Fibroblast of lung (primary cell): ENCODE measurements around the gene OSBPL9. TPM values are rescaled to one million over a fixed set of nuclear protein-coding genes. Genes with fewer than 3 reads are reported as not detected.

ENCODE experiments used
- DNase-seq, 2 donors: peaks; one replicate each; pipeline versions ENCODE4 v3.0.0 to v3.0.0-alpha.2; 2010; ENCODE audit warnings: low read depth in 2 of 2
- H2AFZ ChIP-seq: 2 replicates; pipeline ENCODE4 v1.5.1; 2012; ENCODE audit warnings: low read length, control low read depth, inconsistent platforms
- H3K27ac ChIP-seq: 2 replicates; pipeline ENCODE4 v1.5.1; 2011; ENCODE audit warnings: low read length, control low read depth; ENCODE audit not compliant: insufficient read depth
- H3K27me3 ChIP-seq: 2 replicates; pipeline ENCODE4 v1.5.1; 2011; ENCODE audit warnings: mild to moderate bottlenecking, low read length; ENCODE audit not compliant: control insufficient read depth, insufficient read depth
- H3K36me3 ChIP-seq: 2 replicates; pipeline ENCODE4 v1.5.1; 2011; ENCODE audit warnings: low read length; ENCODE audit not compliant: control insufficient read depth, insufficient read depth
- H3K4me1 ChIP-seq: 2 replicates; pipeline ENCODE4 v1.5.1; 2011; ENCODE audit warnings: low read length; ENCODE audit not compliant: control insufficient read depth, insufficient read depth; ENCODE audit errors: extremely low read depth
- H3K4me2 ChIP-seq: 2 replicates; pipeline ENCODE4 v1.5.1; 2011; ENCODE audit warnings: low read length, control low read depth; ENCODE audit not compliant: insufficient read depth; ENCODE audit errors: extremely low read depth
- H3K4me3 ChIP-seq, 4 experiments: fragments of 200-600 bp in 1 of 4; sonication (generic) in 1 of 4; replicated peaks in 1 of 4; 2 replicates each; pipeline ENCODE4 v1.5.1; 2011 to 2016; ENCODE audit warnings: low read length in 4 of 4, low read depth in 3 of 4, mild to moderate bottlenecking in 3 of 4, control low read depth in 2 of 4, inconsistent platforms in 1 of 4, mixed read lengths in 1 of 4; ENCODE audit not compliant: insufficient read depth in 1 of 4; ENCODE audit errors: control extremely low read depth in 1 of 4
- H3K79me2 ChIP-seq: 2 replicates; pipeline ENCODE4 v1.5.1; 2012; ENCODE audit warnings: mild to moderate bottlenecking, low read length, inconsistent platforms; ENCODE audit not compliant: control insufficient read depth, insufficient read depth
- H3K9ac ChIP-seq: 2 replicates; pipeline ENCODE4 v1.5.1; 2011; ENCODE audit warnings: mild to moderate bottlenecking, low read length, control low read depth; ENCODE audit not compliant: insufficient read depth
- H3K9me3 ChIP-seq: 2 replicates; pipeline ENCODE4 v1.5.1; 2012; ENCODE audit warnings: low read depth, low read length; ENCODE audit not compliant: control insufficient read depth, insufficient read depth
- H4K20me1 ChIP-seq: 2 replicates; pipeline ENCODE4 v1.5.1; 2011; ENCODE audit warnings: low read length; ENCODE audit not compliant: control insufficient read depth, insufficient read depth; ENCODE audit errors: extremely low read depth
- EZH2 ChIP-seq: IDR thresholded peaks from 2 replicates; pipeline ENCODE4 v1.5.1; 2012; ENCODE audit warnings: low read length, control low read depth, mild to moderate bottlenecking; ENCODE audit errors: missing control alignments
- polyA plus RNA-seq, 2 donors: library from polyadenylated mRNA; depleted of rRNA in 1 of 2; stranded (reverse) in 1 of 2; unstranded in 1 of 2; fragments of >200 nt; gene quantifications; 2 replicates each; pipeline ENCODE4 v1.2.1, GENCODE V29; 2011 to 2012; ENCODE audit warnings: missing spikeins in 1 of 2
- total RNA-seq: library from RNA; depleted of rRNA; stranded (reverse); fragments of >200 nt; gene quantifications from 2 replicates; pipeline ENCODE4 v1.2.1, GENCODE V29; 2014
- TF ChIP-seq, protein P1 (sequence below), 2 donors: IDR thresholded peaks in 1 of 2; conservative IDR thresholded peaks in 1 of 2; 1 replicate in 1 of 2; 2 replicates in 1 of 2; pipeline ENCODE4 v1.5.1; 2011 to 2012; ENCODE audit warnings: low read length in 2 of 2, control low read depth in 1 of 2, inconsistent platforms in 1 of 2, low read depth in 1 of 2, mild to moderate bottlenecking in 1 of 2

Gene OSBPL9
- total and polyA plus RNA-seq, 2 donors (not counting 1 experiment from before 2014, with no cell fraction given), result 62.5 to 90.7 TPM

DNA sequence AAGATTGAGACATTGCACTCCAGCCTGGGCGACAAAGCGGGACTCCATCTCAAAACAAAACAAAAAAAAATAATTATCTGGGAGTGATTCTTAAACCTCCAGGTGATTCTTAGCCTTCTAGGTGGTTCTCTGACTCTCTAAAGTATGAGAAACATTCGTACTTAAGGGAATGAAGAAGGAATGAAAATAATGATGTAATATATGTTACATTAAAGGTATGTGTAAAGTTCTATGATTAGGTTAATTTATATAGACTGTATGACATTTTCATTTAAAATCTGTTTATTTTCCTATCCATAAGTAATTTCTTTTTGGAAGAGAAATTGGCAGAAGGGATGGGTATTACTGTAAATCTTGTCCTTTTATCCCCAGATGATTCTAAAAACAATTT lies 34.7 kb downstream of the OSBPL9 start:
- Histone ChIP-seq H4K20me1 (no peaks in the 10 kb centered on the region), H3K9me3 (no peaks in the 10 kb centered on the region), H3K79me2 (no peaks in the 10 kb centered on the region), H3K36me3 (no peaks in the 10 kb centered on the region), H3K4me2 (no peak overlapping the region), H2AFZ (no peak overlapping the region), H3K9ac (no peak overlapping the region), H3K4me1 (peaks cover 10% of the 10 kb centered on the region), H3K4me3 (no peak overlapping the region), H3K27me3 (no peaks in the 10 kb centered on the region), H3K27ac (no peak overlapping the region)
- no peak for TF ChIP-seq EZH2
- TF ChIP-seq, protein P1, sequence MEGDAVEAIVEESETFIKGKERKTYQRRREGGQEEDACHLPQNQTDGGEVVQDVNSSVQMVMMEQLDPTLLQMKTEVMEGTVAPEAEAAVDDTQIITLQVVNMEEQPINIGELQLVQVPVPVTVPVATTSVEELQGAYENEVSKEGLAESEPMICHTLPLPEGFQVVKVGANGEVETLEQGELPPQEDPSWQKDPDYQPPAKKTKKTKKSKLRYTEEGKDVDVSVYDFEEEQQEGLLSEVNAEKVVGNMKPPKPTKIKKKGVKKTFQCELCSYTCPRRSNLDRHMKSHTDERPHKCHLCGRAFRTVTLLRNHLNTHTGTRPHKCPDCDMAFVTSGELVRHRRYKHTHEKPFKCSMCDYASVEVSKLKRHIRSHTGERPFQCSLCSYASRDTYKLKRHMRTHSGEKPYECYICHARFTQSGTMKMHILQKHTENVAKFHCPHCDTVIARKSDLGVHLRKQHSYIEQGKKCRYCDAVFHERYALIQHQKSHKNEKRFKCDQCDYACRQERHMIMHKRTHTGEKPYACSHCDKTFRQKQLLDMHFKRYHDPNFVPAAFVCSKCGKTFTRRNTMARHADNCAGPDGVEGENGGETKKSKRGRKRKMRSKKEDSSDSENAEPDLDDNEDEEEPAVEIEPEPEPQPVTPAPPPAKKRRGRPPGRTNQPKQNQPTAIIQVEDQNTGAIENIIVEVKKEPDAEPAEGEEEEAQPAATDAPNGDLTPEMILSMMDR (conservative IDR thresholded peaks at IDR 0.05 in 1 of 2, IDR thresholded peaks at IDR 0.05 in 1 of 2; ENCODE audit: low read depth in 1 of 2, low read length in 2 of 2), result no peak
- DNase-seq, result no peak

- Histone ChIP-seq H3K4me2 (no peak overlapping the region), H3K27ac (no peak overlapping the region), H2AFZ (no peak overlapping the region), H4K20me1 (no peaks in the 10 kb centered on the region), H3K27me3 (no peaks in the 10 kb centered on the region), H3K79me2 (no peaks in the 10 kb centered on the region), H3K9me3 (no peaks in the 10 kb centered on the region), H3K9ac (no peak overlapping the region), H3K36me3 (no peaks in the 10 kb centered on the region), H3K4me3 (no peak overlapping the region), H3K4me1 (peaks cover 10% of the 10 kb centered on the region)
- no peak for DNase-seq
- no peak for TF ChIP-seq EZH2
- TF ChIP-seq, protein P1 (conservative IDR thresholded peaks at IDR 0.05 in 1 of 2, IDR thresholded peaks at IDR 0.05 in 1 of 2; ENCODE audit: low read depth in 1 of 2, low read length in 2 of 2), result no peak
Measured at GRCh38 chr1:51652599-51652998, 35.7 kb downstream of the OSBPL9 start.

GRCh38 chr1:51653127-51653526 lies 36.2 kb downstream of the OSBPL9 start:
- H3K27ac ChIP-seq, result no peak overlapping the region
- H3K9ac ChIP-seq, result no peak overlapping the region
- no peaks in the 10 kb centered on the region for H4K20me1 ChIP-seq
- no peak overlapping the region for H3K4me2 ChIP-seq
- no peaks in the 10 kb centered on the region for H3K79me2 ChIP-seq
- H3K9me3 ChIP-seq, result no peaks in the 10 kb centered on the region
- no peaks in the 10 kb centered on the region for H3K36me3 ChIP-seq
- H2AFZ ChIP-seq, result no peak overlapping the region
- no peak for DNase-seq
- TF ChIP-seq EZH2, result no peak
- TF ChIP-seq, protein P1 (conservative IDR thresholded peaks at IDR 0.05 in 1 of 2, IDR thresholded peaks at IDR 0.05 in 1 of 2; ENCODE audit: low read depth in 1 of 2, low read length in 2 of 2), result no peak
- no peaks in the 10 kb centered on the region for H3K27me3 ChIP-seq
- H3K4me1 ChIP-seq, result peaks cover 10% of the 10 kb centered on the region
- H3K4me3 ChIP-seq, result no peak overlapping the region
